Thymus (tissue), 11 donors: Measurements from ENCODE around the gene TPO. TPM values are rescaled to one million over a fixed set of nuclear protein-coding genes. Genes with fewer than 3 reads are reported as not detected.

Experiments
- DNase-seq, 9 donors: peaks; one replicate each; pipeline ENCODE4 v3.0.0-alpha.2; 2013; ENCODE audit warnings: low spot score in 9 of 9, low read depth in 6 of 9, missing footprints in 1 of 9
- H3K27ac ChIP-seq, 2 donors: one replicate each; pipeline ENCODE4 v1.5.1; 2013; ENCODE audit warnings: control low read depth in 1 of 2, low read depth in 1 of 2, low read length in 1 of 2, mild to moderate bottlenecking in 1 of 2, moderate library complexity in 1 of 2
- H3K27me3 ChIP-seq, 2 donors: one replicate each; pipeline ENCODE4 v1.5.1; 2013; ENCODE audit warnings: low read length in 1 of 2; ENCODE audit not compliant: control insufficient read depth in 2 of 2, insufficient read depth in 1 of 2
- H3K36me3 ChIP-seq, 2 donors: one replicate each; pipeline ENCODE4 v1.5.1; 2013; ENCODE audit warnings: low read length in 1 of 2, mild to moderate bottlenecking in 1 of 2, moderate library complexity in 1 of 2; ENCODE audit not compliant: control insufficient read depth in 2 of 2, insufficient read depth in 2 of 2
- H3K4me1 ChIP-seq, 2 donors: one replicate each; pipeline ENCODE4 v1.5.1; 2013; ENCODE audit warnings: low read length in 2 of 2; ENCODE audit not compliant: control insufficient read depth in 2 of 2, insufficient read depth in 2 of 2
- H3K4me3 ChIP-seq, 2 donors: one replicate each; pipeline ENCODE4 v1.5.1; 2013; ENCODE audit warnings: low read length in 2 of 2, control low read depth in 1 of 2, mild to moderate bottlenecking in 1 of 2
- H3K9me3 ChIP-seq, 2 donors: one replicate each; pipeline ENCODE4 v1.5.1; 2013; ENCODE audit warnings: low read length in 1 of 2, mild to moderate bottlenecking in 1 of 2; ENCODE audit not compliant: control insufficient read depth in 2 of 2, insufficient read depth in 1 of 2
- WGBS: extraction: QIAGEN DNeasy Blood & Tissue Kit; methylation state at CpG from one replicate; pipeline ENCODE4 v1.1.7; 2013; 5-methylcytosine and 5-hydroxymethylcytosine counted together
- polyA plus RNA-seq: library from polyadenylated mRNA; stranded (reverse); fragments of 200-250 nt; gene quantifications from one replicate; pipeline ENCODE4 v1.2.3, GENCODE V29; 2013
- total RNA-seq: library from RNA; stranded (reverse); fragments of 120-200 nt; gene quantifications from one replicate; pipeline ENCODE4 v1.2.4, GENCODE V29; 2013
- donor health status: healthy.

The TPO gene
- total and polyA plus RNA-seq, 2 donors: 0.05 to 2.0 TPM

- no peak for DNase-seq
- peaks cover 0 to 4% of the 10 kb centered on the region in 2 donors for H3K9me3 ChIP-seq
- H3K27me3 ChIP-seq: peaks cover 0 to 3% of the 10 kb centered on the region in 2 donors
- no peaks in the 10 kb centered on the region for H3K36me3 ChIP-seq
- H3K4me3 ChIP-seq: no peak overlapping the region
- H3K4me1 ChIP-seq: no peaks in the 10 kb centered on the region
- H3K27ac ChIP-seq: no peak overlapping the region
- WGBS: 96% methylated on average over 6 of the region's 6 CpGs
These were observed 18.7 kb downstream of the TPO start for GRCh38 chr2:1431886-1432400.

- 100% methylated on average over 2 of the region's 2 CpGs for WGBS
- H3K36me3 ChIP-seq: no peaks in the 10 kb centered on the region
- no peak for DNase-seq
- no peaks in the 10 kb centered on the region for H3K4me1 ChIP-seq
- no peaks in the 10 kb centered on the region for H3K27me3 ChIP-seq
- no peak overlapping the region for H3K4me3 ChIP-seq
- H3K27ac ChIP-seq: no peak overlapping the region
- H3K9me3 ChIP-seq: peaks cover 0 to 4% of the 10 kb centered on the region in 2 donors
These were observed 19.5 kb downstream of the TPO start for GRCh38 chr2:1432726-1433125.

GRCh38 chr2:1436369-1436768 lies 23.1 kb downstream of the TPO start:
- Histone ChIP-seq H3K27ac (no peak overlapping the region), H3K27me3 (no peaks in the 10 kb centered on the region), H3K9me3 (peaks cover 0 to 4% of the 10 kb centered on the region in 2 donors), H3K4me3 (no peak overlapping the region), H3K36me3 (no peaks in the 10 kb centered on the region), H3K4me1 (peaks cover 0 to 2% of the 10 kb centered on the region in 2 donors)
- no peak for DNase-seq
- WGBS: 96% methylated on average over 9 of the region's 9 CpGs

GRCh38 chr2:1437101-1437500 lies 23.8 kb downstream of the TPO start:
- Histone ChIP-seq H3K36me3 (no peaks in the 10 kb centered on the region), H3K27me3 (no peaks in the 10 kb centered on the region), H3K27ac (no peak overlapping the region), H3K4me3 (no peak overlapping the region), H3K4me1 (peaks cover 0 to 2% of the 10 kb centered on the region in 2 donors), H3K9me3 (peaks cover 0 to 4% of the 10 kb centered on the region in 2 donors)
- WGBS: 95% methylated on average over 11 of the region's 11 CpGs
- no peak for DNase-seq

- no peak overlapping the region for H3K27ac ChIP-seq
- peaks cover 0 to 3% of the 10 kb centered on the region in 2 donors for H3K9me3 ChIP-seq
- H3K27me3 ChIP-seq: no peaks in the 10 kb centered on the region
- whole genome bisulfite sequencing: 90% methylated on average over 4 of the region's 4 CpGs
- no peak for DNase-seq
- H3K4me3 ChIP-seq: no peak overlapping the region
- no peaks in the 10 kb centered on the region for H3K36me3 ChIP-seq
- peaks cover 0 to 2% of the 10 kb centered on the region in 2 donors for H3K4me1 ChIP-seq
These were observed 24.3 kb downstream of the TPO start for GRCh38 chr2:1437537-1437936.

GRCh38 chr2:1438972-1439371 lies 25.7 kb downstream of the TPO start:
- WGBS: 76% methylated on average over 6 of the region's 6 CpGs
- DNase-seq: no peak

GRCh38 chr2:1440581-1440980 lies 27.3 kb downstream of the TPO start:
- H3K27me3 ChIP-seq: no peaks in the 10 kb centered on the region
- DNase-seq: no peak
- WGBS: 96% methylated on average over 7 of the region's 7 CpGs
- H3K4me1 ChIP-seq: peaks cover 0 to 2% of the 10 kb centered on the region in 2 donors
- no peak overlapping the region for H3K4me3 ChIP-seq
- H3K9me3 ChIP-seq: no peaks in the 10 kb centered on the region
- no peak overlapping the region for H3K27ac ChIP-seq
- no peaks in the 10 kb centered on the region for H3K36me3 ChIP-seq

More at GRCh38 chr2:1438972-1439371, 25.7 kb downstream of the TPO start:
- Histone ChIP-seq H3K27me3 (no peaks in the 10 kb centered on the region), H3K4me3 (no peak overlapping the region), H3K36me3 (no peaks in the 10 kb centered on the region), H3K4me1 (peaks cover 0 to 2% of the 10 kb centered on the region in 2 donors), H3K9me3 (no peaks in the 10 kb centered on the region), H3K27ac (no peak overlapping the region)

- Histone ChIP-seq H3K36me3 (no peaks in the 10 kb centered on the region), H3K9me3 (no peaks in the 10 kb centered on the region), H3K4me1 (no peaks in the 10 kb centered on the region), H3K27ac (no peak overlapping the region), H3K27me3 (peaks cover 0 to 23% of the 10 kb centered on the region in 2 donors), H3K4me3 (no peak overlapping the region)
- DNase-seq: no peak
- 80% methylated on average over 4 of the region's 4 CpGs for WGBS
These were observed 33.0 kb downstream of the TPO start for GRCh38 chr2:1446301-1446700.

- Histone ChIP-seq H3K27ac (no peak overlapping the region), H3K36me3 (no peaks in the 10 kb centered on the region), H3K4me1 (no peaks in the 10 kb centered on the region), H3K27me3 (peaks cover 0 to 23% of the 10 kb centered on the region in 2 donors), H3K4me3 (no peak overlapping the region), H3K9me3 (no peaks in the 10 kb centered on the region)
- 64% methylated on average over 18 of the region's 18 CpGs for WGBS
- no peak for DNase-seq
These were observed 34.7 kb downstream of the TPO start for GRCh38 chr2:1448009-1448408.
